ENCODE results near the gene KCNT2. TPM values are rescaled to one million over a fixed set of nuclear protein-coding genes. Genes with fewer than 3 reads are reported as not detected.
"Not testable (repeated sequence)": the region's sequence is repeated elsewhere in the genome, so short reads cannot be mapped to it uniquely, and the experiment has no call there.

The KCNT2 gene
- total RNA-seq, 1 experiment from 2014 or later: 0.41 TPM

GRCh38 chr1:196510451-196510850, 97.8 kb downstream of the KCNT2 start:
- H3K9me3 ChIP-seq (ENCODE audit: control insufficient read depth, insufficient read depth, low read depth, low read length): no peaks in the 10 kb centered on the region
- no peak overlapping the region for H3K27ac ChIP-seq (ENCODE audit: low read length)
- TF ChIP-seq REST (IDR thresholded peaks at IDR 0.05; ENCODE audit: insufficient read depth in 1 of 2, low read depth in 2 of 2, low read length in 1 of 2) (no peak), SIN3A (IDR thresholded peaks at IDR 0.05; ENCODE audit: borderline replicate concordance, insufficient read depth, low read depth, low read length) (no peak), TCF7L2 (IDR thresholded peaks at IDR 0.05; ENCODE audit: low read depth, low read length) (no peak), POLR2AphosphoS5 (IDR thresholded peaks at IDR 0.05; ENCODE audit: low read depth, low read length) (no peak), CTCF (IDR thresholded peaks at IDR 0.05) (no peak)
- ATAC-seq: no peak
- ChIA-PET POLR2A (no interaction called here), CTCF (no interaction called here)
- H3K4me3 ChIP-seq (ENCODE audit: low read depth in 2 of 2, low read length in 2 of 2): no peak overlapping the region
- no peak for DNase-seq (ENCODE audit: low read depth, low spot score)
- H3K4me1 ChIP-seq (ENCODE audit: control insufficient read depth, insufficient read depth, low read length): no peaks in the 10 kb centered on the region
- intact Hi-C loops (cut with micrococcal nuclease; ENCODE audit: unreplicated experiment): no loop called here
- H3K27me3 ChIP-seq (ENCODE audit: control insufficient read depth, insufficient read depth, low read length): no peaks in the 10 kb centered on the region
- no TSS peak for BruUV-seq (replicated peaks)
- H3K36me3 ChIP-seq (ENCODE audit: control insufficient read depth, insufficient read depth, low read length): no peaks in the 10 kb centered on the region
- in situ Hi-C loops (cut with HindIII; ENCODE audit: low pct_unique_long_range_greater_than_20kb, low sequenced_read_pairs): no loop called here

GRCh38 chr1:196504224-196504623, 104.0 kb downstream of the KCNT2 start:
- ATAC-seq; BruUV-seq (replicated peaks); intact Hi-C loops (cut with micrococcal nuclease; ENCODE audit: unreplicated experiment); H3K27me3 ChIP-seq (ENCODE audit: control insufficient read depth, insufficient read depth, low read length); H3K27ac ChIP-seq (ENCODE audit: low read length); H3K36me3 ChIP-seq (ENCODE audit: control insufficient read depth, insufficient read depth, low read length); H3K4me3 ChIP-seq (ENCODE audit: low read depth in 2 of 2, low read length in 2 of 2); in situ Hi-C loops (cut with HindIII; ENCODE audit: low pct_unique_long_range_greater_than_20kb, low sequenced_read_pairs); POLR2A ChIA-PET; H3K9me3 ChIP-seq (ENCODE audit: control insufficient read depth, insufficient read depth, low read depth, low read length); H3K4me1 ChIP-seq (ENCODE audit: control insufficient read depth, insufficient read depth, low read length); DNase-seq (ENCODE audit: low read depth, low spot score); CTCF ChIA-PET: not testable (repeated sequence)

GRCh38 chr1:196502437-196502836, 105.8 kb downstream of the KCNT2 start:
- CTCF ChIA-PET: interaction anchor here (0.6 kb wide), 1 partner anchor 170 kb away, joined by 4 read pairs; no protein-coding TSS in a partner anchor
- H3K27ac ChIP-seq (ENCODE audit: low read length): no peak overlapping the region
- POLR2A ChIA-PET: no interaction called here
- no peaks in the 10 kb centered on the region for H3K36me3 ChIP-seq (ENCODE audit: control insufficient read depth, insufficient read depth, low read length)
- BruUV-seq (replicated peaks): no TSS peak
- in situ Hi-C loops (cut with HindIII; ENCODE audit: low pct_unique_long_range_greater_than_20kb, low sequenced_read_pairs) (no loop called here), intact Hi-C loops (cut with micrococcal nuclease; ENCODE audit: unreplicated experiment) (no loop called here)
- no peaks in the 10 kb centered on the region for H3K9me3 ChIP-seq (ENCODE audit: control insufficient read depth, insufficient read depth, low read depth, low read length)
- no peak for DNase-seq (ENCODE audit: low read depth, low spot score)
- H3K27me3 ChIP-seq (ENCODE audit: control insufficient read depth, insufficient read depth, low read length): no peaks in the 10 kb centered on the region
- no peak for ATAC-seq
- TF ChIP-seq POLR2AphosphoS5 (IDR thresholded peaks at IDR 0.05; ENCODE audit: low read depth, low read length): no peak
- no peak for TF ChIP-seq TCF7L2 (IDR thresholded peaks at IDR 0.05; ENCODE audit: low read depth, low read length)
- TF ChIP-seq REST (IDR thresholded peaks at IDR 0.05; ENCODE audit: insufficient read depth in 1 of 2, low read depth in 2 of 2, low read length in 1 of 2): no peak
- TF ChIP-seq SIN3A (IDR thresholded peaks at IDR 0.05; ENCODE audit: borderline replicate concordance, insufficient read depth, low read depth, low read length): no peak
- TF ChIP-seq CTCF (IDR thresholded peaks at IDR 0.05): no peak
- H3K4me1 ChIP-seq (ENCODE audit: control insufficient read depth, insufficient read depth, low read length): no peaks in the 10 kb centered on the region
- H3K4me3 ChIP-seq (ENCODE audit: low read depth in 2 of 2, low read length in 2 of 2): no peak overlapping the region
